ENCODE measurements around the gene SLC6A18.

GRCh38 chr5:1239505-1240251 is 14.5 kb downstream of the SLC6A18 start:
- TF ChIP-seq CTCF (IDR thresholded peaks at IDR 0.05) (no peak), POLR2AphosphoS5 (IDR thresholded peaks at IDR 0.05; ENCODE audit: low read depth, low read length) (no peak), SIN3A (IDR thresholded peaks at IDR 0.05; ENCODE audit: borderline replicate concordance, insufficient read depth, low read depth, low read length) (no peak), REST (IDR thresholded peaks at IDR 0.05; ENCODE audit: insufficient read depth in 1 of 2, low read depth in 2 of 2, low read length in 1 of 2) (no peak)

All from Panc1 (cell line).